ENCODE results near the gene PFDN2.

Gene PFDN2, protein sequence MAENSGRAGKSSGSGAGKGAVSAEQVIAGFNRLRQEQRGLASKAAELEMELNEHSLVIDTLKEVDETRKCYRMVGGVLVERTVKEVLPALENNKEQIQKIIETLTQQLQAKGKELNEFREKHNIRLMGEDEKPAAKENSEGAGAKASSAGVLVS

DNA sequence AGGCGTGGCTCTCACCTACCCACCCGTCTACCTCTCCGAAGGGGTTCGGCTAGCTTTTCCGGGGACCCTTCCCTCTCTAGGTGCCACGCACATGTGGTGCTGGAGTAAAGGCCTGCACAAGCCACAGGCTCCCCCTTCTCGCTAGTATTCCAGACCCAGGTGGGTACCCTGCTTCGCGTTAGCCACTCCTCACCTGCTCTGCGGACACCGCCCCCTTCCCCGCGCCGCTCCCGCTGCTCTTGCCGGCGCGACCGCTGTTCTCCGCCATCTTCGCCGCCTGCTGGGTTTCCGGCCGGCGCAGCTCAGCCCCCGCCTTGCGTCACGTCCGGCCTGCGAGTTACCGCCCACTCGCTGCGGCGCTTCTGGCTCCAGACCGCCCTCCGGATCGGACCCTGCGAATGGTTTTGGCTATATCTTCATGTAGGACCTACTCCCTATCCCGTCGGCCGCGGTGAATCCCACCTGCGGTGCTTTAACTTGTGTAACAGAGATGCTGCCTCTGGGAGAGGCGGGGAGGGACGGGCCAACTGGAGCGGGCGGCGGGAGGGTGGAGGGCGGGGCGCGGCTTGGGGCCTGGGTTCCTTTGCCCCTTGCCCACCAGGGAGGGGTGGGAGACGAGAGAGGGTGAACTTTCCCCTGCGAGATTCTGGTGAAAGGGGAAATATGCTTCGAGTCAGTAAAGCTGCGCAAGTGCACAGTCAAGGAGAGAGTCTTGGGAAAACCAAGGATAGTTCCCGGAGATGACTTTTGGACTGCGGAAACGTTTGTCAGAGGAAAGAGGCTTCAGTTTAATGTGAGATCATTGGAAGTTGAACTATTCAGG, at the start of gene PFDN2, which contains the start of gene NIT1:
Gene PFDN2 (minus strand): TSS at position 279 of the 823 bp plus-strand sequence. CDS start 11 bp downstream, at position 268.
Gene NIT1 (plus strand): TSS at position 347 of the 823 bp plus-strand sequence. CDS start 72 bp downstream, at position 419.
- peak; percentile 95 for DNase-seq (ENCODE audit: low spot score)

DNA sequence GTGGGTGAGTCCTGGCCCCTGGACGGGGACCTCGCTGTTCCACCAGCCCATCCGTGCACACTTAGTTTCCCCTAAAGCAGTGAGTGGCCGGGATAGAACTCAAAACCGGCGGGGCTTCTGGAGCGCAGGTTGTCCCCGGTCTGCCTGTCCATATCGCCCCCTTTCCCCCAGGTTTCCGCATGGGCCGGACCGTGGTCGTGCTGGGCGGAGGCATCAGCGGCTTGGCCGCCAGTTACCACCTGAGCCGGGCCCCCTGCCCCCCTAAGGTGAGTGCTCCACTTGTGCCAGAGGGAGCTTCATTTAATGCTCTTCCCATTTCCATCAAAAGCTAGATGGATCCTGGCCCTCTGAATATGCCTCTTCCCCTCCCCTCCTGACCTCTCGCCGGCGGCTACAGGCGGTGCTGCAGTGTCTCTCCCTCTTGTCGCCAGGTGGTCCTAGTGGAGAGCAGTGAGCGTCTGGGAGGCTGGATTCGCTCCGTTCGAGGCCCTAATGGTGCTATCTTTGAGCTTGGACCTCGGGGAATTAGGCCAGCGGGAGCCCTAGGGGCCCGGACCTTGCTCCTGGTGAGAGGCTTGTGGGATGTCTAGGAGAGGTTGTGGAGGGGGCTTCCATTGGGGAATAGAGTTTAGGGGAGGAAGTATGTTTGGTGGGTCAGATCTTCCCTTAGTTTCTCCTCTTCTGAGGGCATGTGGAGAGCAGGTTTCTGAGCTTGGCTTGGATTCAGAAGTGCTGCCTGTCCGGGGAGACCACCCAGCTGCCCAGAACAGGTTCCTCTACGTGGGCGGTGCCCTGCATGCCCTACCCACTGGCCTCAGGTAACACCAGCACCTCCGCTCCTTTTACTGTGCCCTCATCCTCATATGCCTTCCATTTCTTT, 49.1 kb upstream of the PFDN2 start:
- DNase-seq (ENCODE audit: low spot score): no peak

DNA sequence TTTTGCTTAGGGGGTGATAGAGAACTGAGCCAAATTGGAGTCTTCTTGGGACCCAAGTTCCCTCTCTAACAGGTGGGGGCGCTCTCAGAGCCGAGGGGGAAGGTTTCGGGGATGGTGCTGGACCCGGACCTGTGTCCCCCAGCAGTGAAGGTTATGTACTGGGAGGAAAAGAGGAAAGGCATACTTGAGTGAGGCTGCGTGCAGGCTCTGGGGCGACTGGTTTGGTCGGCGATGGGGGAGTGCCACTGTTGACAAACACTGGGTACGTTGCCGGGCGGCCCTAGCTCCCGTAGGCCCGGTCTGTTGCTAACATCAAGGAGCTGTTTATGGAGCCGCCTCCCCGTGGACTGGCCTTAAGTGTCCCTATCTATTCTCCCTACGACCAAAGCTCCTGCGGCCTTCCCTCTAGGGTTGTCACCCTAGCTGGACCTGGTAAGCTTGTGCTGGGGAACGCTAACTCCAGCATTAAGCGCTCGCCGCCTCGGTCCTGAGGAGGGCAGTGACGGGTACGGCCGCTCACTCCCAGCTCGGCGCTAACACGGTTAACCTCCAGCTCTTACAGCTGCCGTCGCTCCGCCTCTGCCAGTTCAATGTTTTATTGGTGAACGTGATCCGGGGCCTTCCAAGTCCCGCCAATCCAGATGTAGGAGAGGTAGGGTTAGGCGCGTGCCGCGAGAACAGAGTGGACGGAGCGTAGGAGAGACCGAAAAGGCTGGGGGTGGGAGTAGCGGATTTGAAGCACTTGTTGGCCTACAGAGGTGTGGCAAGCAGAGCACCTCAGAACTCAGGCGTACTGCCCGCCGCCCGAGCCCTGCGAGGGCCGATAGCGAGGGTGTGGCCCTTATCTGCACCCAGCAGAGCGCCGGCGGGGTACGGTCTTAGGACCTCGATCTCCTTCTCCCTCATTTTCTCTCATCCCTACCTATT, 48.2 kb upstream of the PFDN2 start, which contains the start of gene PPOX:
Gene PPOX (plus strand): TSS at position 685 of the 927 bp plus-strand sequence. CDS start 422 bp downstream, outside the sequence.
- DNase-seq (ENCODE audit: low spot score): peak; percentile 94

DNA sequence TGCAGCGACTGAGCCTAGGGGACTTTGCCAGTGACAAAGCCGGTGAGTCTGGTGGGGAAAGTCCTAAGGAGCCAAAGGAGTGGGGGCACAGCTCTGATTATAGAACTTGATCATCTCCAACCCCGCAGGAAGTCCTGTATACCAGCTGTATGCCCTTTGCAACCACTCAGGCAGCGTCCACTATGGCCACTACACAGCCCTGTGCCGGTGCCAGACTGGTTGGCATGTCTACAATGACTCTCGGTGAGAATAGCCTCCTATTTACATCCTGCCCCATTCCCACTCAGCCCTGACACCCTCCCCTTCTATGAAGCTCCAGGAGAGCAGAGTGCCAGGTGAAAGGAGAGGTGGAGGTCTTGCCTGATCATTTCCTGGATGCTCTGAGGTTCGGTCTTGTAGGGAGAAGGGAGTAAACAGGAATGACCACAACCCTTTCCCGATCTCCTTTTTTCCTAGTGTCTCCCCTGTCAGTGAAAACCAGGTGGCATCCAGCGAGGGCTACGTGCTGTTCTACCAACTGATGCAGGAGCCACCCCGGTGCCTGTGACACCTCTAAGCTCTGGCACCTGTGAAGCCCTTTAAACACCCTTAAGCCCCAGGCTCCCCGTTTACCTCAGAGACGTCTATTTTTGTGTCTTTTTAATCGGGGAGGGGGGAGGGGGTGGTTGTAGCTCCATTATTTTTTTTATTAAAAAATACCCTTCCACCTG, 47.2 kb upstream of the PFDN2 start:
- DNase-seq (ENCODE audit: low spot score): no peak

DNA sequence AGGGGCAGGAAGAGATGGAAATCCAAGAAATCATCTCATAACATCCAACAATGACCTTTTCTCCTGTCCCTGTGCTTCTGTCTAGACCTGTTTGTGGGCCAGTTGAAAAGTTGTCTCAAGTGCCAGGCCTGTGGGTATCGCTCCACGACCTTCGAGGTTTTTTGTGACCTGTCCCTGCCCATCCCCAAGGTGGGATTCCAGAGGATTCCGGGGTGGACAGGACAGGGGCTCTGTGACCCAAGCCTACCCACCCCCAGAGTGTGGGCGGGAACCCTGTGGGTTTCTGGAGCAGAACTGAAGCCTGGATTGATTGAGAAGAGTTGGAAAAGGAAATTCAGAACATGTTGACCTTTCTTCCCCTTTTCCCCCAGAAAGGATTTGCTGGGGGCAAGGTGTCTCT, 46.0 kb upstream of the PFDN2 start:
- DNase-seq (ENCODE audit: low spot score): no peak

DNA sequence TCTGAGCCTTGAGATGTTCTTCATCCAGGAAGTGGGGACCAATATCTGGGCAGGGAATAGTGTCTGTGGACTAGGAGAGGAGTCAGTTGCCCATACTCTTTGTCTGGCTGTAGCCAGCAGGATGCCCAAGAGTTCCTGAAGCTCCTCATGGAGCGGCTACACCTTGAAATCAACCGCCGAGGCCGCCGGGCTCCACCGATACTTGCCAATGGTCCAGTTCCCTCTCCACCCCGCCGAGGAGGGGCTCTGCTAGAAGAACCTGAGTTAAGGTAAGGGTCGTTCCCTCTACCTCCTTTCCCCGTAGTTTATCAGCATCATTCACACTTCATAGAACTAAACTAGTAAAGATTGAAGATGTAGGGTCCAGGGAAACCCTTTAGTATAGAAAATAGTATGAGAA, 45.0 kb upstream of the PFDN2 start:
- DNase-seq (ENCODE audit: low spot score): no peak

DNA sequence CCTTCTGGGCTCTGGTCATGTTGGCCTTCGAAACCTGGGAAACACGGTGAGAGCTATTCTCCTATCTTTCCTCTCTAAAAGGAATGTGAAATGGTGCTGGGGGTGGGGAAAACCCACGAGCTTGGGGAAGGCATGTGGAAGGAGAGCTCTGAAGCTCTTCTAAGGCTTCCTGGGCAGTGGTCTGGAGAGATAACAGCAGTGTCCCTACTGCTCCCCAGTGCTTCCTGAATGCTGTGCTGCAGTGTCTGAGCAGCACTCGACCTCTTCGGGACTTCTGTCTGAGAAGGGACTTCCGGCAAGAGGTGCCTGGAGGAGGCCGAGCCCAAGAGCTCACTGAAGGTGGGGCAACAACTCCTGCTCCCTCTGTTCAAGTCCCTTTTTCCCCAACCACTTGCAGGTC, 44.2 kb upstream of the PFDN2 start:
- DNase-seq (ENCODE audit: low spot score): no peak

DNA sequence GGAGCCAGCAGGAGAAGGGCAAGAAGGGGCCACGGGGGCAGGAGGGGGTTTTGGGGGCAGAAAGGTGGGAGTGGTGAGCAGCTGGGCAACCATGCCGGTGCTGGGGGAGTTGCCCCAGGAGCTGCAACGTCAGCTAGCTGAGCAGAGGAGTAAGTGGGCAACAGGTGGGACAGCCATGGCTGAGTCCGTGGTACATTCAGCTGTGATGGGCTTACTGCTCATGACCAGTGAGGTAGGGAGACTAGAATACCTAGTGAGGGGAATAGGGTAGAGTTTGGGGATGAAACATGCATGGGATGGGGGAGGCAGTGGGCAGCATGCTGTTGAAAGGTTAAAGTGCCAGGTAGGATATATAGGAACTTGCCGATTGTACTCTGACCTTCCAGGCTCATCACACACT, 43.8 kb upstream of the PFDN2 start:
- DNase-seq (ENCODE audit: low spot score): no peak

DNA sequence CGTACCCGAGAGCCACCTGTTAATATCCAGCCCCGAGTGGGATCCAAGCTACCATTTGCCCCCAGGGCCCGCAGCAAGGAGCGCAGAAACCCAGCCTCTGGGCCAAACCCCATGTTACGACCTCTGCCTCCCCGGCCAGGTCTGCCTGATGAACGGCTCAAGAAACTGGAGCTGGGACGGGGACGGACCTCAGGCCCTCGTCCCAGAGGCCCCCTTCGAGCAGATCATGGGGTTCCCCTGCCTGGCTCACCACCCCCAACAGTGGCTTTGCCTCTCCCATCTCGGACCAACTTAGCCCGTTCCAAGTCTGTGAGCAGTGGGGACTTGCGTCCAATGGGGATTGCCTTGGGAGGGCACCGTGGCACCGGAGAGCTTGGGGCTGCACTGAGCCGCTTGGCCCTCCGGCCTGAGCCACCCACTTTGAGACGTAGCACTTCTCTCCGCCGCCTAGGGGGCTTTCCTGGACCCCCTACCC, 42.9 kb upstream of the PFDN2 start:
- no peak for DNase-seq (ENCODE audit: low spot score)

DNA sequence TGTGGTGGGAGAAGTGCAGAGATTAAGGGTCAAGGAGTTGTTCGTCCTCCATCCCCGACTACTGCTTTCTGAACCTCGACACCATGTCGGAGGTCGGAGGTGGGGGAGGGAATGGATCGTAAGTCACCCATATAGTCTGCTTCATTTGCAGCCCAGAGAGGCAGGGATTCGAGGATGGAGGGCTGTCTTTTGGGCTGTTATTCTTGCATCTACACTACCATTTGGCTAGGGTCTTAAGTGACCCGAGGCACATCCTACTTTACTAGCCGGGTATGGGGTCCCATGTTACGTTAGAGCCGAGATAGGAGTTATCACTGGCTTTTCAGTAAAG, 42.0 kb upstream of the PFDN2 start:
- no peak for DNase-seq (ENCODE audit: low spot score)

DNA sequence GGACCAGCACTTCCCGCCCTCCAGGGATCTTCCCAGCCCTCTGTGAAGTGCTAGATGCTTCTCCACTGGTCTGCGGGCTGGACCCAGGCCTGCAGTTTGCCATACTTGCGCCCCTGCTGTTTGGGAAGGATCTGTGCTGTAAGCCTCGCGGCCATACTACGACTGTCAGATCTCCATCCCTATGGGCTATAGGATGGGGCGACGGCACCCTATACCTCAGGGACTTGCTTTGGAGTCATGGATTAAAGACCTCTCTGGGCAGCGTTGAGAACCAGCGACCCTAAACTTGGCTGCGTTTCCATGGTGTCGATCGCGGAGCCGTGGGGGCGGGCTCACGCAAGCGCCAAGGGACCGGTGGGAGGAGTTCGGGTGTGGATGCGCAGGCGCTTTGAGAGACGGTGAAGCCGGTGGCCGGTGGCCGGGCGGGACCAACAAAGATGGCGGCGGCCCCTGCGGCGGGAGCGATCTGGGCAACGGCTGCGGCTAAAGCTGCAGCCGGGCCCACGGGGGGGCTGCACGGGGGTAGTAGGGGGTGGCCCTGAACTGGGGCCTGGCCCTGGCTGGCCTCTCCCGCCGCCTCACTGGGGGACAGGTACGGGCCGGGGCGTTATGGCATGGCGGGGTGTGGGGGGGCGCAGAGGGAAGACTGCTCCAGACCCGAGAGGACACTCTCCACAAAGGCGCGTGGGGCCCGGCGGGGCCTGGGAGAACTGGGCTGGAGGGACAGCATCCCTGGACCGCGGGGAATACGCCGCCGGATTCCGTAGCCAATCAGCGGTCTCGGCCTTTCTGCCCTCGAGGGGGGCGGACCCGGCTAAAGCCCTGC, 41.5 kb upstream of the PFDN2 start, which contains the start of gene USP21:
Gene USP21 (plus strand): TSS at position 414 of the 826 bp plus-strand sequence. CDS start 1,141 bp downstream, outside the sequence.
- DNase-seq (ENCODE audit: low spot score): peak; percentile 95

DNA sequence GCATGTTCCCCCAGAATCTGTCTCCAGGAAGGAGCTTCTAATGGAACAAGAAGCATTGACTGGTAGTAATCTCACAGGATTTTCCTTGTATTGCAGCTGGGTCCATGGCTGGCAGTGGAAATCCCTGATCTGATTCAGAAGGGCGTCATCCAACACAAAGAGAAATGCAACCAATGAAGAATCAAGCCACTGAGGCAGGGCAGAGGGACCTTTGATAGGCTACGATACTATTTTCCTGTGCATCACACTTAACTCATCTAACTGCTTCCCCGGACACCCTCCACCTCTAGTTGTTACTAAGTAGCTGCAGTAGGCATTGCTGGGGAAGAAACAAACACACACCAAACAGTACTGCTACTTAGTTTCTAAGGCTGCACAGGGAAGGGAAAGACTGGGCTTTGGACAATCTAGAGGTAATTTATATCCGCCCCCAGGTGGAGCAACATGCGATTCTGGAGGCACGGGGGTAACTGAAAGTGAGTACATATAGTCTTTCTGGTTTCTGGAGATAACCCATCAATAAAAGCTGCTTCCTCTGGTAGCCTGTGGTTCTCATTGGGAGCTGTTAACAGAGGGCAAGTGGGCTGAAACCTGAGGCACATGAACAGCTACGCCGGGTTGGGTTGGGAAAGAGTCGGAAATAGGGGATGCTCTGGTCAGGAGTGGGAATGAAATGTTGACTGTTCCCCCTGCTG, 40.6 kb upstream of the PFDN2 start:
- no peak for DNase-seq (ENCODE audit: low spot score)

DNA sequence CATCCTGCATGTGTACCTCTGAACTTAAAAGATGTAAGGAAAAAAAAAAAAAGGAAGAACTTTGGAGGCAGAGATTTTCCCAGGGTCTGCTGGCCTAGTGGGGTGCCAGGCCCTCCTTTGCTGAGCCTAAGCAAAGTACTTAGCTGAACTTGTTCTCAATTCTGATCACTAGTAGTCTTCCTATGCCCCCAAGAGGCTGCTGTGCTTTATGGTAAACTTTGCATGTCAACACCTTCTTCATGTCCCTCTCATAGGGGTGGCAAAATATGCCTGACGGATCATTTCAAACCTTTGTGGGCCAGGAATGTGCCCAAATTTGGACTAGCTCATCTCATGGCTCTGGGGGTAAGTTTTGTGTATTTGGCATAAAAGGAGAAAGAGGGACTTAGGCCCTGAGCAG, 40.0 kb upstream of the PFDN2 start:
- no peak for DNase-seq (ENCODE audit: low spot score)

DNA sequence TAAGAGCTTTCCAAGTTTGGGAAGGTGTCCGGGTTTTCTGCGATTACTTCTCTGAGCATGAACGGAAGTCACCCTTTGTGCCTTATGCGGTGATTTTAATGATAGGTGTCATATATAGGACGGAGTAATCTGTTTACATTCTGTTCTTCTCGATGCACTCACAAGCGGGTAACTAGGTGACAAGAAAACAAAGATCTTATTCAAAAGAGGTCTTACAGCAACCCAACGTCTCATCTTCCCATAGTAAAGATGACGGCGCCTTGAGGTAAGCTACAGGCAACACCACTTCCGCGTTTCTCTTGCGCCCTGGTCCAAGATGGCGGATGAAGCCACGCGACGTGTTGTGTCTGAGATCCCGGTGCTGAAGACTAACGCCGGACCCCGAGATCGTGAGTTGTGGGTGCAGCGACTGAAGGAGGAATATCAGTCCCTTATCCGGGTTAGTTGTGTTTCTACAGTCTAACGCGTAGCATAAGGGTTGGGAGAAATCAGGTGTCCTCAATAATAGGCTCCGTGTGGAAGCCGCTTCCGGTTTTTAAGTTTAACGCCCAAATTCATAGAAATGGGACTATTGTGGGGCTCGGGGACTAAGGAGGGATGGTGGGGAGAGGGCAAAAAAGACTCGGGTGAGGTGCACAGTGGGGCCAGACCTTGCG, 36.0 kb upstream of the PFDN2 start, which contains the start of gene UFC1:
Gene UFC1 (plus strand): TSS at position 297 of the 656 bp plus-strand sequence. CDS start 20 bp downstream, at position 317.
- DNase-seq (ENCODE audit: low spot score): peak; percentile 90

DNA sequence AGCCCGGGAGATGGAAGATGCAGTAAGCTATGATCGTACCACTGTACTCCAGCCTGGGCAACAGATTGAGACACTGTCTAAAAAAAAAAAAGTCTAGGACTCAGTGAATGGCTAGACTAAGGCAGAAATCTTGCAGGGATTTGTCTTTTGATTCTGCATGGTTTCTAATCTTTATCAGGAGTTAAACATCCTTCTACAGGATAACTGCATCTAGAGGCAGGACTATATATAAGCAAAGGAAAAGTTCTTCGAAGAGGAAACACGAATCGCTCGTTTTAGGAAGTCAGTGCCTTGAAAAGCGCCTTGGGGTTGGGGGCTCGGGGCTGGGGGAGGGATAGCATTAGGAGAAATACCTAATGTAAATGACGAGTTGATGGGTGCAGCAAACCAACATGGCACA, 35.3 kb upstream of the PFDN2 start:
- DNase-seq (ENCODE audit: low spot score): no peak

DNA sequence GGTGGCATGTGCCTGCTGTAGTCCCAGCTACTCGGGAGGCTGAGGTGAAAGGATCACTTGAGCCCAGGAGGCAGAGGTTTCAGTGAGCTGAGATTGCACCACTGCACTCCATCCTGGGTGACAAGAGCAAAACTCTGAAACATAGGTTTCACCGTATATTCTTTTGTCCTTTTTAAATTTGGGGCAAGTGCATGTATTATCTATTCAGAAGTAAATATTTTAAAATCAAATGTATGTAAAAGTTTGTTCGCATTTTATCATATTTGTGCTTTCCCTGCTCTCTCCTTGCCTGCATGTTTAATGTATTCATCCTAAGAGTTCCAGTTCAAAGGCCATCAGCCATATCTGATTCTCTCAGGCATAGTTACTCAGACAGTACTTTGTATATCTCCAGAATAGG, 28.0 kb upstream of the PFDN2 start:
- DNase-seq (ENCODE audit: low spot score): no peak

DNA sequence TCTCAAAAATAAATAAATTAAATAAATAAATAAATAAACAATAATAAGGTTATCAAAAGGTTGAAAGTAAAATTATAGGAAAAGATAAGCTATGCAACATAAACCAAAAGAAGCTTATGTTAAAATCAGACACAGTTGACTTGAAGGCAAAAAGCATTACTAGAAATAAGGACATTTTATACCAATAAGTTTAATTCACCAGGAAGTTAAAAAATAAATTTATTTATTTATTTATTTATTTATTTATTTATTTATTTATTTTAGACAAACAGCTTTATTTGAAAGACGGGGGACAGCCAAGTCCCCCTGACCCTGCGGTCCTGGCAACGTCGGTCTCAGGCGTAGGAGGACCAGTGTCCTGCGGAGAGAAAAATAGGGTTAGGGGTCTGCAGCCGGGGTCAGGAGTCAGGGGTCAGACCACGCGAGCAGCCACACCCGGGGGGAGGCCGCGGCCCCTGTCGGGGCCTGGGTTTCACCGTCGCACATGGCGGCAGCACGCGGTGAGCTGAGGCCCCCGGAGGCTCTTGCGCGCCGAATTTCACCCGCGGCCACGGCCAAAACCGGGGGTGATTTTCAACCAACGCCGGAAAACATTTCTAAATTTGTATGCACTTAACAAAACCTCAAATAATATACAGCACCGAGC, 23.0 kb upstream of the PFDN2 start:
- DNase-seq (ENCODE audit: low spot score): no peak

DNA sequence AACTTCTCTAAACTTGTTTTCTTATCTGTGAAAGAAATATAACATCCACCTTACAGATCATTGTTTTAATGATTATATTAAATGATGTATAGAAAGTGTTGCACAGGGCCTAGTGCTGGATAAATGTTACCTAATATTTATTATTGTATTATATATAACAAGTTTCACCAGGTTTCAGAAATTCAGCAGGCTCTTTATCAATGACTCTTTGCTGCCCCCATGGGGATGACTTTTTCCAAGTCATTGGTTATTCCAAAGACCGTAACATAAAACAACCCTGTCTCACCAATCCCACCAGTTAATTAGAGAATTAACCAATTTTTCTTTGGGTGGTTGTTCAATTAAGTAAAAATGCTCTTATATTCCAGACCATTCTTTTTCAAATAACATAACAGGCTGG, 21.9 kb upstream of the PFDN2 start:
- DNase-seq (ENCODE audit: low spot score): no peak

Measured in left forelimb (tissue), 1 donor.